Measurements from ENCODE around the gene LIFR.
A peak's percentile ranks its signal among the peaks of the same experiment; 100 is the strongest.

LIFR gene

GRCh38 chr5:38574009-38574408 is 17.6 kb upstream of the LIFR start:
- H3K4me1 ChIP-seq (ENCODE audit: control insufficient read depth, insufficient read depth, low read length) = peaks cover 12% of the 10 kb centered on the region
- ChIA-PET CTCF (interaction anchor here (0.6 to 1.6 kb wide), 3 partner anchors 24 to 384 kb away, joined by 3 to 4 read pairs (median 4); no protein-coding TSS in a partner anchor), POLR2A (no interaction called here)
- H3K4me3 ChIP-seq (ENCODE audit: low read depth, low read length) = no peak overlapping the region
- H3K36me3 ChIP-seq (ENCODE audit: control insufficient read depth in 2 of 2, insufficient read depth in 1 of 2, low read length in 2 of 2) = no peaks in the 10 kb centered on the region
- no peaks in the 10 kb centered on the region for H3K9me3 ChIP-seq (ENCODE audit: control insufficient read depth, insufficient read depth, low read depth, low read length)
- H3K27ac ChIP-seq (ENCODE audit: extremely low read depth, low read depth, low read length) = no peak overlapping the region
- TF ChIP-seq ZNF449 (tag by site-specific recombination; IDR thresholded peaks at IDR 0.05) (peak; percentile 75; the same call in 1 of the 2 replicates), ZNF354C (tag by site-specific recombination; IDR thresholded peaks at IDR 0.05; ENCODE audit: borderline replicate concordance, low read depth) (no peak)

GRCh38 chr5:38573521-38573920 is 17.1 kb upstream of the LIFR start:
- POLR2A ChIA-PET = no interaction called here
- Histone ChIP-seq H3K9me3 (ENCODE audit: control insufficient read depth, insufficient read depth, low read depth, low read length) (no peaks in the 10 kb centered on the region), H3K36me3 (ENCODE audit: control insufficient read depth in 2 of 2, insufficient read depth in 1 of 2, low read length in 2 of 2) (no peaks in the 10 kb centered on the region), H3K4me3 (ENCODE audit: low read depth, low read length) (no peak overlapping the region), H3K27ac (ENCODE audit: extremely low read depth, low read depth, low read length) (no peak overlapping the region), H3K4me1 (ENCODE audit: control insufficient read depth, insufficient read depth, low read length) (peaks cover 12% of the 10 kb centered on the region)
- CTCF ChIA-PET = no interaction called here
- no peak for TF ChIP-seq BCL11B (tag by site-specific recombination; IDR thresholded peaks at IDR 0.05; ENCODE audit: low read depth)
- TF ChIP-seq ZNF707 (tag by site-specific recombination; IDR thresholded peaks at IDR 0.05) = no peak
- TF ChIP-seq HOXD13 (CRISPR knock-in tag; IDR thresholded peaks at IDR 0.05; ENCODE audit: borderline replicate concordance) = no peak
- no peak for TF ChIP-seq ZNF473 (tag by site-specific recombination; IDR thresholded peaks at IDR 0.05)
- TF ChIP-seq ZNF404 (tag by site-specific recombination; IDR thresholded peaks at IDR 0.05) = no peak
- no peak for TF ChIP-seq ZBTB17 (tag by site-specific recombination; IDR thresholded peaks at IDR 0.05)
- TF ChIP-seq AEBP2 (tag by site-specific recombination; IDR thresholded peaks at IDR 0.05; ENCODE audit: borderline replicate concordance) = no peak
- no peak for TF ChIP-seq ZNF488 (tag by site-specific recombination; IDR thresholded peaks at IDR 0.05)
- no peak for TF ChIP-seq REPIN1 (tag by site-specific recombination; IDR thresholded peaks at IDR 0.05; ENCODE audit: low read depth)
- TF ChIP-seq ZNF24 (tag by site-specific recombination; IDR thresholded peaks at IDR 0.05) = no peak
- no peak for TF ChIP-seq ZNF132 (tag by site-specific recombination; IDR thresholded peaks at IDR 0.05; ENCODE audit: borderline replicate concordance)
- TF ChIP-seq ZNF747 (tag by site-specific recombination; IDR thresholded peaks at IDR 0.05) = no peak
- TF ChIP-seq ZNF121 (tag by site-specific recombination; IDR thresholded peaks at IDR 0.05) = no peak
- no peak for TF ChIP-seq ZNF155 (tag by site-specific recombination; IDR thresholded peaks at IDR 0.05)
- no peak for TF ChIP-seq ZNF37A (tag by site-specific recombination; IDR thresholded peaks at IDR 0.05)
- no peak for TF ChIP-seq ZNF335 (tag by site-specific recombination; conservative IDR thresholded peaks at IDR 0.05)
- TF ChIP-seq ZNF2 (tag by site-specific recombination; IDR thresholded peaks at IDR 0.05) = no peak
- TF ChIP-seq ZFP41 (tag by site-specific recombination; IDR thresholded peaks at IDR 0.05; ENCODE audit: borderline replicate concordance) = no peak

- H3K4me3 ChIP-seq (ENCODE audit: low read depth, low read length) = no peak overlapping the region
- POLR2A ChIA-PET = no interaction called here
- H3K4me1 ChIP-seq (ENCODE audit: control insufficient read depth, insufficient read depth, low read length) = no peaks in the 10 kb centered on the region
- no peaks in the 10 kb centered on the region; the same call in 1 of the 2 replicates for H3K9me3 ChIP-seq (ENCODE audit: control insufficient read depth, insufficient read depth, low read depth, low read length)
- TF ChIP-seq OVOL3 (tag by site-specific recombination; IDR thresholded peaks at IDR 0.05) (no peak), ZNF514 (tag by site-specific recombination; IDR thresholded peaks at IDR 0.05) (no peak), GLIS1 (tag by site-specific recombination; IDR thresholded peaks at IDR 0.05) (peak; percentile 97), ZIC2 (tag by site-specific recombination; IDR thresholded peaks at IDR 0.05) (peak; percentile 51), GLI2 (tag by site-specific recombination; IDR thresholded peaks at IDR 0.05; ENCODE audit: borderline replicate concordance, low read depth) (no peak), ZNF677 (tag by site-specific recombination; IDR thresholded peaks at IDR 0.05) (no peak)
- H3K36me3 ChIP-seq (ENCODE audit: control insufficient read depth in 2 of 2, insufficient read depth in 1 of 2, low read length in 2 of 2) = no peaks in the 10 kb centered on the region
- no peak overlapping the region for H3K27ac ChIP-seq (ENCODE audit: extremely low read depth, low read depth, low read length)
- CTCF ChIA-PET = no interaction called here
Observed at GRCh38 chr5:38569180-38569579, 12.7 kb upstream of the LIFR start.
